ENCODE data around the gene MMP7. TPM values are rescaled to one million over a fixed set of nuclear protein-coding genes. Genes with fewer than 3 reads are reported as not detected.

Gene MMP7
- total and polyA plus RNA-seq, 2 donors (not counting 1 experiment from before 2014, with no cell fraction given) = not detected

DNA sequence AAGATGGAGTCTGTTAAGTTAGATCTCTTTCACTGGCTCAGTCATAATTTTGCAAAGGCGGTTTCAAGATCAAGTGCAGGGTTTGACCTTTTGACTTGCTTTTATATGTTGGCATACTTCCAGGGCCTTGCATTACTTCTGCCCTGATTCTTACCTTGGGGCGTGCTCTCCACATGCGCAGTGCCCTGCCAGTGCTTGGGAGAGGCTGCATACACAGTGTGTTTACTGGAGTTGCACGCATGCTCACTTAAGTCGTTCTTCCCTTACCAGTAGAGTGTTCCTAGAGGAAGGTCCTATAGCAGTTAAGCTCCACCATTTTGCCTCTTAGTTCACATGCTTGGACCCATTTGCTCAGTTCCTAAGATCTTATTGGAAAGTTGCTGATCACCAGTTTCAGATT lies 57.0 kb downstream of the MMP7 start:
- no peaks in the 10 kb centered on the region for H3K79me2 ChIP-seq (ENCODE audit: control insufficient read depth, insufficient read depth, low read length)
- Mint-ChIP-seq H3K9me3 (ENCODE audit: insufficient read depth) (no peaks in the 10 kb centered on the region), H3K4me1 (peaks cover 64% of the 10 kb centered on the region), H3K27ac (peak overlapping the region; percentile 97), H3K27me3 (peaks cover 7% of the 10 kb centered on the region), H3K4me3 (peak overlapping the region; percentile 78)
- H3K27me3 ChIP-seq (replicated peaks in 1 of 4; ENCODE audit: control extremely low read depth in 1 of 4, control insufficient read depth in 3 of 4, insufficient read depth in 4 of 4, low read length in 3 of 4) = no peaks in the 10 kb centered on the region
- no peak overlapping the region for H3K9ac ChIP-seq (ENCODE audit: low read length)
- ChIA-PET CTCF (interaction anchor here (0.9 to 1.5 kb wide), 4 partner anchors 20 to 185 kb away, joined by 3 to 4 read pairs (median 4); partner anchors contain the start of gene TMEM123), POLR2A (interaction anchor here (2.9 kb wide), 1 partner anchor 22 kb away, joined by 8 read pairs; no protein-coding TSS in a partner anchor)
- WGBS (ENCODE audit: insufficient coverage) = 100% methylated on average over 4 of the region's 5 CpGs
- H3K4me1 ChIP-seq (ENCODE audit: control insufficient read depth in 2 of 2, insufficient read depth in 2 of 2, low read length in 2 of 2) = peaks cover 41 to 45% of the 10 kb centered on the region in 2 donors
- peaks cover 0 to 4% (median 0%) of the 10 kb centered on the region in 3 donors for H3K9me3 ChIP-seq (ENCODE audit: control extremely low read depth in 1 of 3, control insufficient read depth in 2 of 3, insufficient read depth in 1 of 3, low read length in 2 of 3)
- H3K27ac ChIP-seq (ENCODE audit: low read length in 2 of 2) = no peak overlapping the region
- intact Hi-C loops (cut with micrococcal nuclease) = no loop called here
- no peak overlapping the region for H3K4me3 ChIP-seq (ENCODE audit: control extremely low read depth in 1 of 5, extremely low read depth in 1 of 5, insufficient read depth in 1 of 5, low read depth in 2 of 5, low read length in 4 of 5)
- H3K36me3 ChIP-seq (replicated peaks in 1 of 2; ENCODE audit: control extremely low read depth in 1 of 2, control insufficient read depth in 1 of 2, extremely low read depth in 1 of 2, insufficient read depth in 2 of 2, low read length in 1 of 2) = no peaks in the 10 kb centered on the region
- no peak for ATAC-seq (ENCODE audit: low read depth)
- TF ChIP-seq EZH2 (IDR thresholded peaks at IDR 0.05; ENCODE audit: borderline replicate concordance, insufficient read depth, low read depth, low read length, poor library complexity, severe bottlenecking) (no peak), CTCF (IDR thresholded peaks at IDR 0.05) (no peak)
- no peak overlapping the region for H2AFZ ChIP-seq (ENCODE audit: insufficient read depth, low read depth, low read length, poor library complexity, severe bottlenecking)
- no peak for DNase-seq
- peak overlapping the region; percentile 55 for H3K4me2 ChIP-seq (replicated peaks; ENCODE audit: low read depth, low read length, poor library complexity, severe bottlenecking)
- no peaks in the 10 kb centered on the region for H4K20me1 ChIP-seq (ENCODE audit: control insufficient read depth, insufficient read depth, low read length, poor library complexity, severe bottlenecking)

DNA sequence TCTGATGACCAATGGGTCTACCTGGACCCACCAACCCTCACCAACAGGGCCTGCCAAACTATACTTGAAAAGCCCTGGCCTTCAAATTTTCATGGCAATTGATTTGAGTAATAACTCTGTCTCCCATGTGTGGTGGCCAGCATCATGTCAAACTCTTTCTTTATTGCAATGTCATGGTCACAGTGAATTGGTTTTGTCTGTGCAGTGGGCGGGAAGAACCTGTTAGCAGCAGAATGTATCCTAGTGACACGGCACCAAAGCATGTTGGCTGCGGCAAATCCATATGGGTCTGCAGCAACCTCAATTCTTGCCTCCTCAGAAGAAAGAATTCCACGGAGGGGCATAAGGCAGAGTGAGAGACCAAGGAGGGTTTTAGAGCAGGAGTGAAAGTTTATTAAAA lies 58.4 kb downstream of the MMP7 start:
- H3K79me2 ChIP-seq (ENCODE audit: control insufficient read depth, insufficient read depth, low read length) = no peaks in the 10 kb centered on the region
- intact Hi-C loops (cut with micrococcal nuclease) = no loop called here
- ATAC-seq (ENCODE audit: low read depth) (no peak), DNase-seq (no peak)
- H3K4me3 Mint-ChIP-seq = no peak overlapping the region
- peaks cover 7% of the 10 kb centered on the region for H3K27me3 Mint-ChIP-seq
- 86% methylated on average over 4 of the region's 4 CpGs for WGBS (ENCODE audit: insufficient coverage)
- H3K9ac ChIP-seq (ENCODE audit: low read length) = no peak overlapping the region
- POLR2A ChIA-PET = interaction anchor here (1.0 kb wide), 1 partner anchor 19 kb away, joined by 3 read pairs; no protein-coding TSS in a partner anchor
- CTCF ChIA-PET = no interaction called here
- peaks cover 41 to 52% of the 10 kb centered on the region in 2 donors for H3K4me1 ChIP-seq (ENCODE audit: control insufficient read depth in 2 of 2, insufficient read depth in 2 of 2, low read length in 2 of 2)
- H3K9me3 ChIP-seq (ENCODE audit: control extremely low read depth in 1 of 3, control insufficient read depth in 2 of 3, insufficient read depth in 1 of 3, low read length in 2 of 3) = peaks cover 0 to 4% (median 0%) of the 10 kb centered on the region in 3 donors
- TF ChIP-seq EZH2 (IDR thresholded peaks at IDR 0.05; ENCODE audit: borderline replicate concordance, insufficient read depth, low read depth, low read length, poor library complexity, severe bottlenecking) = no peak
- TF ChIP-seq CTCF (IDR thresholded peaks at IDR 0.05) = no peak
- H3K27ac Mint-ChIP-seq = peak overlapping the region; percentile 23
- no peak overlapping the region for H3K27ac ChIP-seq (ENCODE audit: low read length in 2 of 2)
- peaks cover 70% of the 10 kb centered on the region for H3K4me1 Mint-ChIP-seq
- H3K9me3 Mint-ChIP-seq (ENCODE audit: insufficient read depth) = no peaks in the 10 kb centered on the region
- H2AFZ ChIP-seq (ENCODE audit: insufficient read depth, low read depth, low read length, poor library complexity, severe bottlenecking) = no peak overlapping the region
- no peak overlapping the region for H3K4me3 ChIP-seq (ENCODE audit: control extremely low read depth in 1 of 5, extremely low read depth in 1 of 5, insufficient read depth in 1 of 5, low read depth in 2 of 5, low read length in 4 of 5)
- no peaks in the 10 kb centered on the region for H3K27me3 ChIP-seq (replicated peaks in 1 of 4; ENCODE audit: control extremely low read depth in 1 of 4, control insufficient read depth in 3 of 4, insufficient read depth in 4 of 4, low read length in 3 of 4)
- H3K36me3 ChIP-seq (replicated peaks in 1 of 2; ENCODE audit: control extremely low read depth in 1 of 2, control insufficient read depth in 1 of 2, extremely low read depth in 1 of 2, insufficient read depth in 2 of 2, low read length in 1 of 2) = no peaks in the 10 kb centered on the region
- no peak overlapping the region for H3K4me2 ChIP-seq (replicated peaks; ENCODE audit: low read depth, low read length, poor library complexity, severe bottlenecking)
- no peaks in the 10 kb centered on the region for H4K20me1 ChIP-seq (ENCODE audit: control insufficient read depth, insufficient read depth, low read length, poor library complexity, severe bottlenecking)
